IPS-18a (cell line): ENCODE results near the gene TRRAP.
"Not testable (repeated sequence)": the region's sequence is repeated elsewhere in the genome, so short reads cannot be mapped to it uniquely, and the experiment has no call there.

Experiments
- H3K27ac ChIP-seq: one replicate; pipeline ENCODE4 v1.5.1; 2013; ENCODE audit warnings: low read length
- H3K27me3 ChIP-seq: one replicate; pipeline ENCODE4 v1.6.1; 2013; ENCODE audit warnings: mild to moderate bottlenecking, low read length; ENCODE audit not compliant: control insufficient read depth, insufficient read depth
- H3K36me3 ChIP-seq: one replicate; pipeline ENCODE4 v1.6.1; 2013; ENCODE audit warnings: low read depth, low read length; ENCODE audit not compliant: control insufficient read depth
- H3K4me1 ChIP-seq: one replicate; pipeline ENCODE4 v1.6.1; 2013; ENCODE audit warnings: low read depth, low read length; ENCODE audit not compliant: control insufficient read depth
- H3K4me3 ChIP-seq: one replicate; pipeline ENCODE4 v1.5.1; 2013; ENCODE audit warnings: low read length
- H3K9ac ChIP-seq: one replicate; pipeline ENCODE4 v1.6.1; 2013; ENCODE audit warnings: mild to moderate bottlenecking, low read length, moderate library complexity
- H3K9me3 ChIP-seq: one replicate; pipeline ENCODE4 v1.6.1; 2013; ENCODE audit warnings: low read depth, low read length; ENCODE audit not compliant: control insufficient read depth

TRRAP gene

GRCh38 chr7:98878365-98879197 lies at the start of gene TRRAP:
TRRAP (plus strand) TSS chr7:98878532; CDS start chr7:98881151, 2,619 bp downstream.
- H3K27ac ChIP-seq, result no peak within 1 kb of the TSS
- H3K4me1 ChIP-seq, result peaks cover 12% of the 10 kb centered on the region
- no peaks in the 10 kb centered on the region for H3K9me3 ChIP-seq
- H3K27me3 ChIP-seq, result no peaks in the 10 kb centered on the region
- H3K9ac ChIP-seq, result peak within 1 kb of the TSS; percentile 75
- peaks cover 31% of the 10 kb centered on the region for H3K36me3 ChIP-seq
- H3K4me3 ChIP-seq, result peak within 1 kb of the TSS; percentile 84

GRCh38 chr7:98830972-98831548 lies 47.3 kb upstream of the TRRAP start:
- no peaks in the 10 kb centered on the region for H3K9me3 ChIP-seq
- H3K27ac ChIP-seq, result no peak overlapping the region
- no peaks in the 10 kb centered on the region for H3K36me3 ChIP-seq
- H3K9ac ChIP-seq, result no peak overlapping the region
- H3K4me1 ChIP-seq, result peaks cover 10% of the 10 kb centered on the region
- no peak overlapping the region for H3K4me3 ChIP-seq
- H3K27me3 ChIP-seq, result no peaks in the 10 kb centered on the region

- Histone ChIP-seq H3K27me3 (no peaks in the 10 kb centered on the region), H3K36me3 (no peaks in the 10 kb centered on the region), H3K4me3 (no peak overlapping the region), H3K4me1 (peaks cover 3% of the 10 kb centered on the region), H3K9me3 (no peaks in the 10 kb centered on the region), H3K27ac (no peak overlapping the region), H3K9ac (no peak overlapping the region)
Measured at GRCh38 chr7:98831641-98832221, 46.6 kb upstream of the TRRAP start.

- H3K9me3 ChIP-seq, result no peaks in the 10 kb centered on the region
- H3K27ac ChIP-seq, result no peak overlapping the region
- H3K4me3 ChIP-seq, result no peak overlapping the region
- H3K9ac ChIP-seq, result no peak overlapping the region
- H3K36me3 ChIP-seq, result no peaks in the 10 kb centered on the region
- peaks cover 4% of the 10 kb centered on the region for H3K4me1 ChIP-seq
- H3K27me3 ChIP-seq, result no peaks in the 10 kb centered on the region
Measured at GRCh38 chr7:98833022-98833421, 45.3 kb upstream of the TRRAP start.

- Histone ChIP-seq H3K4me1 (peaks cover 4% of the 10 kb centered on the region), H3K9me3 (no peaks in the 10 kb centered on the region), H3K27ac (no peak overlapping the region), H3K36me3 (no peaks in the 10 kb centered on the region), H3K9ac (no peak overlapping the region), H3K4me3 (no peak overlapping the region), H3K27me3 (no peaks in the 10 kb centered on the region)
Measured at GRCh38 chr7:98834949-98835348, 43.4 kb upstream of the TRRAP start.

- H3K4me1 ChIP-seq, result peaks cover 4% of the 10 kb centered on the region
- no peaks in the 10 kb centered on the region for H3K9me3 ChIP-seq
- no peaks in the 10 kb centered on the region for H3K27me3 ChIP-seq
- H3K36me3 ChIP-seq, result no peaks in the 10 kb centered on the region
- no peak overlapping the region for H3K27ac ChIP-seq
- H3K9ac ChIP-seq, result no peak overlapping the region
- H3K4me3 ChIP-seq, result no peak overlapping the region
Measured at GRCh38 chr7:98836811-98837629, 41.3 kb upstream of the TRRAP start.

- Histone ChIP-seq H3K9me3 (no peaks in the 10 kb centered on the region), H3K9ac (no peak overlapping the region), H3K27me3 (no peaks in the 10 kb centered on the region), H3K4me1 (peaks cover 4% of the 10 kb centered on the region), H3K27ac (no peak overlapping the region), H3K4me3 (no peak overlapping the region), H3K36me3 (no peaks in the 10 kb centered on the region)
Measured at GRCh38 chr7:98837630-98837972, 40.7 kb upstream of the TRRAP start.

- Histone ChIP-seq H3K9me3 (no peaks in the 10 kb centered on the region), H3K36me3 (no peaks in the 10 kb centered on the region), H3K9ac (no peak overlapping the region), H3K27ac (no peak overlapping the region), H3K27me3 (no peaks in the 10 kb centered on the region), H3K4me3 (no peak overlapping the region), H3K4me1 (peaks cover 4% of the 10 kb centered on the region)
Measured at GRCh38 chr7:98840096-98840495, 38.2 kb upstream of the TRRAP start.

GRCh38 chr7:98840722-98841121 lies 37.6 kb upstream of the TRRAP start:
- no peak overlapping the region for H3K9ac ChIP-seq
- no peaks in the 10 kb centered on the region for H3K36me3 ChIP-seq
- no peaks in the 10 kb centered on the region for H3K9me3 ChIP-seq
- no peak overlapping the region for H3K4me3 ChIP-seq
- H3K27ac ChIP-seq, result no peak overlapping the region
- peaks cover 4% of the 10 kb centered on the region for H3K4me1 ChIP-seq
- no peaks in the 10 kb centered on the region for H3K27me3 ChIP-seq

- H3K9ac ChIP-seq, result no peak overlapping the region
- H3K27ac ChIP-seq, result no peak overlapping the region
- no peaks in the 10 kb centered on the region for H3K27me3 ChIP-seq
- peaks cover 4% of the 10 kb centered on the region for H3K4me1 ChIP-seq
- H3K4me3 ChIP-seq, result no peak overlapping the region
- no peaks in the 10 kb centered on the region for H3K9me3 ChIP-seq
- no peaks in the 10 kb centered on the region for H3K36me3 ChIP-seq
Measured at GRCh38 chr7:98841179-98841997, 36.9 kb upstream of the TRRAP start.

- H3K27me3 ChIP-seq, H3K9ac ChIP-seq, H3K36me3 ChIP-seq: not testable (repeated sequence)
Measured at GRCh38 chr7:98842552-98842951, 35.8 kb upstream of the TRRAP start.

More at GRCh38 chr7:98842552-98842951, 35.8 kb upstream of the TRRAP start:
- not testable (repeated sequence) for H3K4me1 ChIP-seq, H3K9me3 ChIP-seq, H3K27ac ChIP-seq, H3K4me3 ChIP-seq
